Peyer's patch (tissue), 4 donors: Measurements from ENCODE around the gene CNTN4.

Experiments
- POLR2A ChIP-seq, 2 donors: fragments of 450-650 bp; IDR thresholded peaks; one replicate each; pipeline ENCODE4 v1.5.1; 2017; ENCODE audit warnings: antibody characterized with exemption in 2 of 2, mild to moderate bottlenecking in 2 of 2, moderate library complexity in 2 of 2
- TF ChIP-seq, protein P1 (sequence below), 6 experiments: fragments of 450-650 bp in 4 of 6; fragments of 200-600 bp in 2 of 6; sonication (generic) in 1 of 6; IDR thresholded peaks; one replicate each; pipeline ENCODE4 v1.5.1; 2017 to 2019; ENCODE audit warnings: antibody characterized with exemption in 6 of 6, mild to moderate bottlenecking in 3 of 6, moderate library complexity in 1 of 6

GRCh38 chr3:2244137-2244536 is 145.5 kb downstream of the CNTN4 start:
- TF ChIP-seq, protein P1, sequence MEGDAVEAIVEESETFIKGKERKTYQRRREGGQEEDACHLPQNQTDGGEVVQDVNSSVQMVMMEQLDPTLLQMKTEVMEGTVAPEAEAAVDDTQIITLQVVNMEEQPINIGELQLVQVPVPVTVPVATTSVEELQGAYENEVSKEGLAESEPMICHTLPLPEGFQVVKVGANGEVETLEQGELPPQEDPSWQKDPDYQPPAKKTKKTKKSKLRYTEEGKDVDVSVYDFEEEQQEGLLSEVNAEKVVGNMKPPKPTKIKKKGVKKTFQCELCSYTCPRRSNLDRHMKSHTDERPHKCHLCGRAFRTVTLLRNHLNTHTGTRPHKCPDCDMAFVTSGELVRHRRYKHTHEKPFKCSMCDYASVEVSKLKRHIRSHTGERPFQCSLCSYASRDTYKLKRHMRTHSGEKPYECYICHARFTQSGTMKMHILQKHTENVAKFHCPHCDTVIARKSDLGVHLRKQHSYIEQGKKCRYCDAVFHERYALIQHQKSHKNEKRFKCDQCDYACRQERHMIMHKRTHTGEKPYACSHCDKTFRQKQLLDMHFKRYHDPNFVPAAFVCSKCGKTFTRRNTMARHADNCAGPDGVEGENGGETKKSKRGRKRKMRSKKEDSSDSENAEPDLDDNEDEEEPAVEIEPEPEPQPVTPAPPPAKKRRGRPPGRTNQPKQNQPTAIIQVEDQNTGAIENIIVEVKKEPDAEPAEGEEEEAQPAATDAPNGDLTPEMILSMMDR (IDR thresholded peaks at IDR 0.05): no peak
- TF ChIP-seq POLR2A (IDR thresholded peaks at IDR 0.05): no peak
